Tibial artery (tissue), 4 donors: ENCODE measurements around the gene RASSF8.

ENCODE experiments used
- DNase-seq, 2 donors: peaks; one replicate each; pipeline ENCODE4 v3.0.0-alpha.2; 2019
- H3K27ac ChIP-seq, 2 donors: fragments of 200-600 bp; sonication (generic) in 1 of 2; 1 replicate in 1 of 2; 2 replicates in 1 of 2; pipeline ENCODE4 v1.5.1; 2018 to 2019; ENCODE audit warnings: mild to moderate bottlenecking in 1 of 2
- H3K27me3 ChIP-seq, 2 donors: fragments of 200-600 bp; sonication (generic) in 1 of 2; one replicate each; pipeline versions ENCODE4 v1.5.1 to v1.6.0; 2016 to 2019
- H3K36me3 ChIP-seq, 3 donors: fragments of 200-600 bp; sonication (generic) in 2 of 3; one replicate each; pipeline ENCODE4 v1.5.1; 2016 to 2019; ENCODE audit warnings: mild to moderate bottlenecking in 2 of 3
- H3K4me1 ChIP-seq, 4 donors: fragments of 200-600 bp; sonication (generic) in 2 of 4; 1 replicate in 3 of 4; 2 replicates in 1 of 4; pipeline ENCODE4 v1.5.1; 2016 to 2019
- H3K4me3 ChIP-seq, 2 donors: fragments of 200-600 bp; sonication (generic) in 1 of 2; 1 replicate in 1 of 2; 2 replicates in 1 of 2; pipeline ENCODE4 v1.5.1; 2018 to 2019; ENCODE audit warnings: mild to moderate bottlenecking in 2 of 2
- H3K9me3 ChIP-seq, 3 donors: fragments of 200-600 bp; sonication (generic) in 1 of 3; one replicate each; pipeline ENCODE4 v1.5.1; 2016 to 2019
- CTCF ChIP-seq, 2 experiments: fragments of 200-600 bp in 1 of 2; fragments of 450-650 bp in 1 of 2; IDR thresholded peaks; one replicate each; pipeline ENCODE4 v1.5.1; 2017 to 2019; ENCODE audit warnings: antibody characterized with exemption in 2 of 2, mild to moderate bottlenecking in 1 of 2, moderate library complexity in 1 of 2
- intact Hi-C: fragments of 100-400 bp; cut with DNase I; formaldehyde crosslinking; loops from one replicate; pipeline ENCODE4 v1.15.0; 2023; ENCODE audit warnings: low total_unique reads

The RASSF8 gene

DNA sequence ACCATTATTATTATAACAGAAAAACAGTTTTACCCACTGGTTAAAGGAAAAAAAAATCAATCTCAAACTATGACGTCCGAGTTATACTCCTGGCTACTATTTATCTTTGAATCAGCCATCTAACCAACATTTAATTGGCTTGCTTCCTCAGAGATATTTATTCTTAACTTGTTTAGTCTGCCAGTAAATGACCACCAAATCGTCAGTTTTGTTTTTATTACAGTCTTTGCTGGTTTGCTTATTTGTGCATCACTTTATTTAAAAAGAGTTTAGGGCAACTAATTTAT is 71.2 kb downstream of the RASSF8 start:
- H3K9me3 ChIP-seq = no peaks in the 10 kb centered on the region
- H3K4me3 ChIP-seq = no peak overlapping the region
- intact Hi-C loops = no loop called here
- no peaks in the 10 kb centered on the region for H3K36me3 ChIP-seq
- TF ChIP-seq CTCF (IDR thresholded peaks at IDR 0.05) = no peak
- no peaks in the 10 kb centered on the region for H3K27me3 ChIP-seq
- H3K4me1 ChIP-seq = peaks cover 0 to 61% (median 18%) of the 10 kb centered on the region in 4 donors
- peak overlapping the region; percentile 0 to 4 for H3K27ac ChIP-seq
- DNase-seq = no peak

DNA sequence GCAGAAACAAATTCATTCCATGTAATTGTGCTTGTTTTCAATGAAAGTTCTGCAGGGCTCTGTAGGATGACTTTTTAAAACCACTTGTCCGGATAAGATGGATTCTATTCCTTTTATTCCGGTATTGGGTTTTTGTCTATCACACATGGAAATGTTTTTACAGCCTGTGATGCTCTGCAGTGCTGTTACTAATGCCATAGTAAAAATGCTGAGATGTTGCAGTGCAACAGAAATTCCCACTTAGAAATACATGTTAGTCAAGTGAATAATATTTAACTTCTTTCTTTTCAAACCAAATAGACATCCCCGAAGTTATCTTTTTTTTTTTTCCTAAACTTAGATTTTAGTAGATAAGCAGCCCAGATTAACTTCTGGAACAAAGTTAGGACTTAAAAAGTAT is 71.9 kb downstream of the RASSF8 start:
- no peaks in the 10 kb centered on the region for H3K36me3 ChIP-seq
- H3K4me1 ChIP-seq = peaks cover 0 to 66% (median 20%) of the 10 kb centered on the region in 4 donors
- H3K27ac ChIP-seq = peak overlapping the region in 1 of 2 donors; percentile 4
- no peak for TF ChIP-seq CTCF (IDR thresholded peaks at IDR 0.05)
- H3K27me3 ChIP-seq = no peaks in the 10 kb centered on the region
- H3K4me3 ChIP-seq = no peak overlapping the region
- intact Hi-C loops = no loop called here
- DNase-seq = no peak
- no peaks in the 10 kb centered on the region for H3K9me3 ChIP-seq

- DNase-seq = no peak
- Histone ChIP-seq H3K36me3 (no peaks in the 10 kb centered on the region), H3K4me3 (no peak overlapping the region), H3K9me3 (no peaks in the 10 kb centered on the region), H3K27ac (no peak overlapping the region), H3K4me1 (peaks cover 0 to 66% (median 20%) of the 10 kb centered on the region in 4 donors), H3K27me3 (no peaks in the 10 kb centered on the region)
- TF ChIP-seq CTCF (IDR thresholded peaks at IDR 0.05) = no peak
- intact Hi-C loops = no loop called here
These were observed 72.8 kb downstream of the RASSF8 start for GRCh38 chr12:26031318-26031717.

DNA sequence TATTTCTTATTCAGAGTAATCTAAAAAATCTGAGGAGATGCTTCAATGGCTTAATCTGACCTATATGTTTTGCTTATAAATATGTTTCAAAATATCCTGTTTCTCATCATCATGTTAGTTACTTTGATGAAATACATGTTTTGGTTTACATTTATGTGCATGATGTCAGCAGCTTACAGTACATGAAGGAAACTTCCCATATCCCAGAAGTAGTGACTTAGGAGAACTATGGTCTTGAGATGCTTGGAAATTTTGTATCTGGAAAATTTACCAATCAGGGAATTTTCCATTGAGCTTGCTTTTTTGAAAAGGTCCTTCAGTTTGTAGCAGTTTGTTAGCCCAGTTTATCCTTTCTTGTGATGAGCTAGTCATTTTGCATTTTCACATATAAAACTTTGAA is 73.3 kb downstream of the RASSF8 start:
- H3K27me3 ChIP-seq = no peaks in the 10 kb centered on the region
- H3K9me3 ChIP-seq = no peaks in the 10 kb centered on the region
- no peak overlapping the region for H3K27ac ChIP-seq
- no peaks in the 10 kb centered on the region for H3K36me3 ChIP-seq
- DNase-seq = no peak
- intact Hi-C loops = no loop called here
- TF ChIP-seq CTCF (IDR thresholded peaks at IDR 0.05) = no peak
- H3K4me1 ChIP-seq = peaks cover 0 to 66% (median 20%) of the 10 kb centered on the region in 4 donors
- H3K4me3 ChIP-seq = no peak overlapping the region

DNA sequence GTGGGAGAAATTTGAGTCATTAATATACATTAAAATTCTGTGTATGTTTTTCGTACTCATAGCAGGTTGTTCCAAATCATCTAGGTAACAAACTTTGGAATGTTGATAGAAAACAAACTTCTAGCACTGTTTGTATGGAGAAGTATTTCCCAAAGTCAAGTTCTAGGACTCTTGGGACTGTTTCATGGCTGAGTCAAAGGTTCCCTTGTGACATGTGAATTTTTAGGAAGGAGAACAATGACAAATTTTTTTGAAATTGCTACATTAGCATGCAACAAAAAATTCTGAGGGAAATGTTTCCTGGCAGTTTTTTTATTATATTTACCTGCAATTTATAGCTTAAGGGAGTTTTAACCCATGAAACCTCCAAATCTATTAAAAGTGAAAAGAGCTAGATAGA is 73.8 kb downstream of the RASSF8 start:
- no peaks in the 10 kb centered on the region for H3K36me3 ChIP-seq
- intact Hi-C loops = no loop called here

More for the DNA sequence above, 73.8 kb downstream of the RASSF8 start:
- no peak overlapping the region for H3K27ac ChIP-seq
- H3K9me3 ChIP-seq = no peaks in the 10 kb centered on the region
- peaks cover 0 to 66% (median 20%) of the 10 kb centered on the region in 4 donors for H3K4me1 ChIP-seq
- no peaks in the 10 kb centered on the region for H3K27me3 ChIP-seq
- TF ChIP-seq CTCF (IDR thresholded peaks at IDR 0.05) = no peak
- no peak for DNase-seq
- H3K4me3 ChIP-seq = no peak overlapping the region
